Stimulated activated CD4-positive, alpha-beta T cell treated with anti-CD3 and anti-CD28 coated beads, Interleukin-15, amount 100 ng/mL, for 48 hours (primary cell): ENCODE measurements around the gene LDAH.
A peak's percentile ranks its signal among the peaks of the same experiment; 100 is the strongest.

Experiments used
- DNase-seq, 2 donors: peaks; one replicate each; pipeline ENCODE4 v3.0.0-alpha.2; 2020; ENCODE audit warnings: low read depth in 2 of 2

LDAH gene

DNA sequence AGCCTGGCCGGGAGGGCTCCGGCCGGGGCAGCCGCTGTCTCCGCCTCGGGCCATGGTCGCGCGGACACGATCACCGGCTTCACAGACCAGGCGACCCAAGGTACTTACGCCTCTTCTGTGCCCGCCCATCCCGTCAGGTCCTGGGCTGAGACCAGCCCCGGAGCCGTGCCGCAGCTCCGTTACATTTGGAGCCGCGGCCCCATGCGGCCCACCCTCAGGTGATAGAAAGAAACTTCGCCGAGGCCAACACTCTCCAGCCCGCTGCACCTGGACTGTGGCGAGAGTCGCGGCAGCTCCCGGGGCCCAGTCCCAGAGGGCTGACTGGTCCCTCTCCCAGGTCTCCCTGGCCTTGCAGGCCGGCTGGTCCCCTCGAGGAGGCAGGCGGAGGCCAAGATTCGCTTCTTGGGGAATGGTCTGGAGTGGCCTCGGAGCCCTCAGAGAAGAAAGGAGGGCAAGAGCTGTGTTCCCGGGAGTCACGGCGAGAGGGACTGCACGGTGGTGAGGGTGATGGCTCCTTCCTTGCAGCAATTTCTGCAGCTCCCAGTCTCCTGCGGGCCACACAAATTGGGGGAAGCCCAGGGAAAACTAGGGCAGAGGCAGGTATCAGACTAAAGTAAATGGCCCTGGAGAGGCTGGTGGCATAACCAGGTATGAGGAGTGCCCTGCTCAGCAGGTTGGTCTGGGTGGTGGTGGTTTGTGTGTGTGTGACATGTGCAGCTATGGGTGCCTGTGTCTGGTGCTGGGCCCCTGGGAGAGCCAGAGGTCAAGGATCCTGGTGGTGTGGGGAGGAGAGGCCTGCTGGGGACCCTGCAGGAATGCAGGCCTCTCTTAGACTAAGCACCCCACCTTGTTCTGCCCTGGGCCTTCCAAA lies 155.1 kb downstream of the LDAH start:
- DNase-seq: no peak

- DNase-seq: no peak
Measured at GRCh38 chr2:20667151-20667530, 155.8 kb downstream of the LDAH start.

DNA sequence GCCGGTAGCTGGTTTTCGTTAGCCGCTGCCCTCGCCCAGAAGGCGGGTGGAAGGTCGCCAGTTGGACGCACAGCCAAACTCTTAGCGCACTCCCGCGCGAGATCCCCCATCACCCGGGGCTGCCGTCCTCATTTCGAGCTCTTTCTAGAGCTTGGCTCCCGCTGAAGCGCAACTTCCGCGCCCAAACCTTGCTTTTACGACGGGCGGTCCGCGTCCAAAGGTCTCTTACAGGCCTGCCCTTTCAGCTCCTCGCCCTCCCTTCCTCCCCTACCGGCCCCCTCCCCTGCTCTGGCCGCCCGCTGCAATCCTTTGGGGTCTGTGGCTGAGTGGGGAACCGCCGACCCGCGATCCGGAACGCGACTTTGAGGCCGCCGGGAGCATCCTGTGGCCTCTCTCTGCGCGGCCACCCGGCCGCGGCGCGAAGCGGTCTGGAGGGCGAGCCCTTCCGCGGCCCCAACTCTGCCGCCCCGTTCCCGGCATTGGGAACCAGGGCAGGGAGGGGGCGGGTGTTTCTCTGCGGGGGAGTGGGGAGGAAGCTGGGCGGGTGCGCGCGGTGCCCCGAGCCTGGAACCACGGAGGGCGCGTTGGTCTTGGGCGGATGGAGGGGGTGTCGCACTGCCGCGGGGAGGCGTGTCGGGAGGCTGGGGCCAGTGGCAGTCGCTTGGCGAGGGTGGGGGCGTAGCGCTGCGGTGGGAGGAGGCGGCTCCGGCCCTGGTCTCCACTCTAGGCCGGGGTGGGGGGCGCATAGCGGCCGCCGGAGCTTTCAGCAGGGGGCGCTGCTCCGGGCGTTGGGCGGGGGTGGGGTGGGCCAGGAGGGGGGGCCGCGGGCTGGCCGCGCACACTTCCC lies 156.4 kb downstream of the LDAH start, which contains the start of gene GDF7:
Gene GDF7 (plus strand): TSS at position 841 of the 847 bp plus-strand sequence. CDS start 96 bp downstream, outside the sequence.
- DNase-seq: no peak

GRCh38 chr2:20666005-20666303 lies 156.9 kb downstream of the LDAH start:
- DNase-seq: no peak

GRCh38 chr2:20665243-20666004 lies 157.5 kb downstream of the LDAH start:
- DNase-seq: no peak

DNA sequence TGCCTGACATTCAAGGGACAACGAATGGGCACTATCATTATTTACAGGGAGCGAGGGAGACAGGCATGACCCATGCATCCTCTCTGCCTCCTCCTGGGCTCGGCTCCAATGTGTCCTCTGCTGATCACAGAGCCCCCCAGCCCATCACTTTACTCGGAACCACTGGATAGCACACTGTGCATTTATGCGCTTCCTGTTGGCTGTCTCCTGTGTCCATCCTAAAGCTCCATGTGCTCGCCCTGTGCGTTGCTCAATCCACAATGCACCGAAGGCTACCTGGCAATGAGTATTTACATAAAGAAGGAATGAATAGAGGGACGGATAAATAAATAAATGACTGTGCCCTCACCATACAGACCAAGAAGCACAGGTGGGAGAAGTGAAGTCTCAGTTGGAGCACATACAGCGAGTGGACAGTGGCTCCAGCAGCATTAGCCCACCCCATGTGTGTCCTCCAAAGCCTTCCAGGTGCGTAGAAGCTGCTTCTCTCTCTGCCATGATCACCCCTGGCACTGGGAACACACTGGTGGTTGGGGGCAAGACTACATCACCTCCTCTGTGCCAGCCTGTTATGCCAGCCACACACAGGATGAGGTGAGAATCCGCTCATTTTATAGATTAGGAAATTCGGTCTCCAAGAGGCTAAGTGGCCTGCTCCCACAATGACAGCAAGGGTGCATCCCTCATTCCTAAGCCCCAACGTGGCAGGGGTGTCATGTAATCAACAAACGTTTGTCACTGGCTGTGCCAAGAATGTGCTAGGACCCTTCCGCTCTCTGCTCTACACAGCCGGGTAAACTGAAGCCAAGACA lies 158.3 kb downstream of the LDAH start:
- no peak for DNase-seq

GRCh38 chr2:20664071-20664390 lies 158.9 kb downstream of the LDAH start:
- DNase-seq: no peak

DNA sequence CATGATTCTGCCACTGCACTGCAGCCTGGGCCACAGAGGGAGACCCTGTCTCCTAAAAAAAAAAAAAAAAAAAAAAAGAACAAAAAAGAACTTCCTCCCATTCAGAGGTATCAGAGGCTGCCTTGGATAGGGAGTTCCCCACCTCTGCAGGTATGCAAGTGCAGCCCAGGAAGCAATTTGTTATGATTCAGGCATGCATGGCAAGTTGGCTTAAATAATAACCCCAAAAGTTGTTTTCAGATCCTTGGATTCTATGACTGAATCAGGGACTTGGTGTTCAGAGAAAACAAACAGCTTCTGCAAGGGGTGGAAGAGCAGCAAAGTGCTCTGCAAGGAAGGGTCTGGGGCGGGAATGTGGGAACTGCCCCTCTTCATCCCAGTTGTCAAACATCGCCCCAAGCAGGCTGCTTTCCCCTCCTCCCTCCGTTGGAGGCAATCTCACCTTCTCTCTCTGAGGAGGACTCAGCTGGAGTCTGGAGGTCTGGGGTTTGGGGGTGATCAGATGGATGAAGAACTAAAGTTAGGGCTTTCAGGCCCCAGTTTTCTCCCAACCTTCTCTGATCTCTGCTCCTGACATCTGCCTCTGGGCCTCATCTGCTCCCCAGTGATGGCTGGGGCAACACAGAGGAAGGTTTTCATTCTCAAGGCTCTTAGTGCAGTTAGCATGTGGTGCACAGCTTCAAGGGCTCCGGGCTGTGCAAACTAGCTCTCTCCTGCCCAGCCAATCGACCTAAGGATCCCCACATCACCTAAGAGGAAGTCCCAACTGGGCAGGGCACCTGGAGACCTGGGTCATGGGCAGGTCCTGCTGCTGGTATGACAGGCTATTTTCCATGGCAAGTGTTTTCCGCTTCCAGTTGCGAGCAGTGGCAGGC lies 159.5 kb downstream of the LDAH start:
- DNase-seq: no peak

DNA sequence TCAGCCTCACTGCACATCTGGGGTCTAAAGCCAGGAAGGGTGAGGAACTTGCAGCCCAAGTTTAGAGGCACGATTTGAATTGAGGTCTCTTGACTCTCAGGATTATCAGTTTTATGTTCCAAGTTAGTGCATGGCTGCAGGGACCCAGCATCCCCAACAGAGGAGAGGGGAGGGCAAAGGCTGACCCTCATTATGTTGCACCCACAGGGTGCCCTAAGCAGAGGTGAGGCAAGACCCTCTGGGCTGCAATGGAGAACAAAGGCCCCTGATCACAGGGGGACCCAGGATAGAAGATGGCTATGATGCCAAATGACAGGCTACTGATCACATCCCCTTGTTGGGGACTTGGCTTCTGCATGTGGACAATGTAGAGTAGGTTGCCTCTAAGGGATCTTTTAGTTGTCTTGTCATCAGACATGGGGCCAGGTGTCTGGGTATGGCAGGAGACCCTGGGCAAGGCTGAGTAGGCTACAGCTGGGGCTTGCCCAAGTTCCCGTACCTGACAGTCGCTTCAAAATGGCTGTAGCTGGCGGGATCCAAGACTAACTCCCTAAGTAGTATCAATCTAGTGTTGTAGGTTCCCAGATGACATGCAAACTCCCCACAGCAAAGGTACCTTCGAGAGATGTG lies 160.5 kb downstream of the LDAH start:
- DNase-seq: no peak

- DNase-seq: peak in 1 of 2 donors; percentile 55
Measured at GRCh38 chr2:20661421-20662307, 161.2 kb downstream of the LDAH start.

GRCh38 chr2:20660506-20661420 lies 162.1 kb downstream of the LDAH start:
- no peak for DNase-seq

DNA sequence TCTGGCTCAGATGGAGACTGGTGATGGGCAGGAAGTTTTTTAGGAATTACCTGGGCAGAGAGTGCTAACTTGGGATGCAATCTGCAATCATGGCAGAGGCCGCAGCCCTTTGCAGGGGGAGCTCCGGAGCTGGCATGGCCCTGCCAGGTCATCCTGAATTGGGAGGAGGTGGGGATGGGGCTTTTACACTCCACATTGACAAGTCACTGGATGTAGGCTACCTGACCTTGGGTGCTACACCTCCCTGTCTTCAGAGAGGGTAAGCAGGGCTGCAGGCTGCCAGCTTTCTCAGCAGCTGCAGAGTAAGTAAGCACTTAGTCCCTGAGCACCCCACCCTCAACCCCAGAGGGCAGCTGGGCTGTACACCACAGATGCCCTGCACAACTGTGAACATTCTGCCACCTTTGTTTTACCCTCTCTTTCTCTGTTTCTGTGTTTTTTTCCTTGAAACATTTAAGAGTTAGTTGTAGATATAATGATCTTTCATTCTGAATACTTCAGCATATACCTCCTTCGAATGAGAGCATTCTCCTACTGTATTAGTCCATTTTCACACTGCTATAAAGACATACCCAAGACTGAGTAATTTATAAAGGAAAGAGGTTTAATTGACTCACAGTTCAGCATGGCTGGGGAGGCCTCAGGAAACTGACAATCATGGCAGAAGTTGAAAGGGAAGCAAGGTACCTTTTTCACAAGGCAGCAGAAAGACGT lies 165.2 kb downstream of the LDAH start:
- no peak for DNase-seq

DNA sequence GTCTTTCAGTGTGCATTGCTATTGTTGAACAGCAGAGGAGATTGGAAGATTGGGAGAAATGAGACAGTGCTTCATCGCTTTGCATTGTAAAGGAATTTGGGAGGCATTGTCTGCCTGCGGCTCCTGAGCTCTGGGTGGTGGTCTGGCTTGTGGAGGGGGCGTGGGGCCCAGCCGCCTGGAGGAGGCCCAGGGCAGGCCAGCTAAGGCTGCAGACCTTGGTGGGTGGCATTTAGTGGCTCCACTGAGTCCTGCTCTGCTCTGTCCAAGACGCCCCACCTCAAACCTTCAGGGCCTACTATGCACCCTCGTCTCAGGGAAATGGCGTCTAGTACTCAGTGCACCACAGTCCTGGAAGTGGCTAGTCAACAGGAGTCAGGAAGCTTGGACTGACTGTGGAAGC lies 166.3 kb downstream of the LDAH start:
- DNase-seq: no peak

DNA sequence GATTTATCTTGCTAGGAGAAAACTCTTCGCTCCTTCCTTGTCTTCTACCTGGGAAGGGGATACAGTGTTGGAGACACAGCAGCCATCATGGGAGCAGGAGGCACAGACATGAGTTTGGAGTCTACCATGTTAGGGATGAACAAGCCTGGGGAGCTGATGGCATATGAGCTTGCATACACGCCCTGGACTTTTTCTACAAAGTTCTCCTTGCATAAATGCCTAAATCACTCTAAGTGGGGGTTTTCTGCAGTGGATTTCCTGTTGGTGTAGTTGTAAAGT lies 168.4 kb downstream of the LDAH start:
- no peak for DNase-seq

DNA sequence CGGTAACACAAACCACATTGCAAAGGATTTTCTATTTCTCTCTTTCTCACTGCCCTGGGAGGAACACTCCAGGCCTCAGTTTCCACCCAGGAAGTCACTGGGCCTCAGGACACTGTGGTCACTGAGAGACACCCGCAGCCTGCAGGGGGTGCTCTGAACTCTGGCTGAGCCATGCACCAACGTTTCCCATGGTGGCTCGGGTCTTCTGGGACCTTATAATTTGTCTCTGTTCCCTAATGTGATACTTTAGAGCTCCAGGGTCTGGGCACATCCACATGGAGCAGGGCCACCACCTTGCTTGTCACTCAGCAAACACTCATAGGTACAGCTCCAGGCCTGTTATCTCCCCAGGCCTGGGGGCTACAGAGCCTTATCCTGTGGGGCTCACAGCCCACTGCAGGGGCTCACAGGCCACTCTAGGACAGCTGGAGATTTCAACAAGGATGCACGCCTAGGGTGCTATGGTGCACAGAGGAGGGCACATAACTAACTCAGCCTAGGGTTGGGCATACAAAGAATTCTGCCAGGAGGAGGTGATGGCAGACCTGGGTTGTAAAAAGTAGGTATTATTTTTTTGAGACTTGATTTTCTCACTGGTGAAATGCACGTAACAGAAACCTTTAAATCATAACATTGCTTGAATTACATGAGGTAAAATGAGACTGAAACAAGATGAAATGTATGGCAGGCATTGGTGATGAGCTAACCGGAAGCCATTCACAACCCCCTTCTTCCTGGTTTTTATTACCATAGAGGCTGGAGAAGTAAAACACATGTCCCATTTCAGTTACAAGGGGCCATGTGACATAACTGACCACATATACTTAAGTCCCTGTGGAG lies 169.0 kb downstream of the LDAH start:
- no peak for DNase-seq

GRCh38 chr2:20652673-20653575 lies 170.0 kb downstream of the LDAH start:
- DNase-seq: no peak
